Ovary (tissue), 9 donors: ENCODE results near the gene UBIAD1. TPM values are rescaled to one million over a fixed set of nuclear protein-coding genes. Genes with fewer than 3 reads are reported as not detected.

Experiments used
- DNase-seq, 5 donors: peaks; one replicate each; pipeline ENCODE4 v3.0.0-alpha.2; 2019 to 2020
- H3K27ac ChIP-seq, 2 donors: fragments of 200-600 bp; one replicate each; pipeline versions ENCODE4 v1.5.1 to v1.8.0; 2019 to 2022
- H3K27me3 ChIP-seq: fragments of 200-600 bp; one replicate; pipeline ENCODE4 v1.8.0; 2022
- H3K36me3 ChIP-seq: fragments of 200-600 bp; sonication (generic); one replicate; pipeline ENCODE4 v1.5.1; 2019
- H3K4me1 ChIP-seq: one replicate; pipeline ENCODE4 v1.8.1; 2013; ENCODE audit warnings: mild to moderate bottlenecking, moderate library complexity; ENCODE audit not compliant: insufficient read depth
- H3K4me3 ChIP-seq: fragments of 200-600 bp; sonication (generic); one replicate; pipeline ENCODE4 v1.5.1; 2017
- H3K9me3 ChIP-seq, 2 donors: fragments of 200-600 bp in 1 of 2; sonication (generic) in 1 of 2; one replicate each; pipeline versions ENCODE4 v1.5.1 to v1.8.1; 2013 to 2019; ENCODE audit warnings: mild to moderate bottlenecking in 1 of 2, moderate library complexity in 1 of 2
- CTCF ChIP-seq, 3 donors: fragments of 450-650 bp in 2 of 3; fragments of 200-600 bp in 1 of 3; IDR thresholded peaks; one replicate each; pipeline versions ENCODE4 v1.5.1 to v1.8.0; 2016 to 2022; ENCODE audit warnings: antibody characterized with exemption in 3 of 3, mild to moderate bottlenecking in 1 of 3
- EP300 ChIP-seq: sonication (generic); formaldehyde crosslinking; IDR thresholded peaks from one replicate; pipeline ENCODE4 v1.6.1; 2017; ENCODE audit warnings: antibody characterized with exemption
- POLR2A ChIP-seq: fragments of 450-650 bp; IDR thresholded peaks from one replicate; pipeline ENCODE4 v1.6.1; 2017; ENCODE audit warnings: antibody characterized with exemption, mild to moderate bottlenecking, moderate library complexity
- WGBS, 3 donors: extraction: QIAGEN DNeasy Blood & Tissue Kit in 1 of 3; methylation state at CpG; one replicate each; pipeline versions ENCODE4 v1.1.5 to v1.1.7; 2013 to 2017; 5-methylcytosine and 5-hydroxymethylcytosine counted together
- intact Hi-C, 4 donors: fragments of 100-400 bp; cut with DNase I; formaldehyde crosslinking; loops; one replicate each; pipeline versions ENCODE4 v1.11.0 to v1.15.1; 2022 to 2023
- polyA plus RNA-seq, 2 donors: library from polyadenylated mRNA; stranded (reverse); fragments of 200-250 nt in 1 of 2; fragments of 350-450 nt in 1 of 2; fragmentation: Illumina TruSeq in 1 of 2; extraction: RNeasy Lipid Tissue Mini Kit (QIAGEN cat#74804) in 1 of 2; gene quantifications; one replicate each; pipeline ENCODE4 v1.2.3, GENCODE V29; 2013 to 2014
- total RNA-seq, 7 donors: library from RNA; depleted of rRNA in 2 of 7; stranded (reverse); fragments of >200 nt in 2 of 7; fragmentation: NEBNext Ultra II Directional in 3 of 7; extraction: Animal tissue kit (Norgen Biotek cat#: 25700) in 3 of 7; gene quantifications; one replicate each; pipeline versions ENCODE4 v1.1.0 to v1.2.4, GENCODE V29; 2016 to 2023
- donor health status: DM: no; HTN: no; CAD: no; lungs with moderate emphysema.
- donor health status: DM: no; HTN: no; CAD: no.
- donor health status: Bipolar disorder and iron deficiency.
- donor health status: DM: yes; HTN: yes; CAD: no.
- donor health status: DM: no; HTN: no; CAD: no.
- donor health status: DM: yes; HTN: yes; CAD: no.

UBIAD1 gene
- total and polyA plus RNA-seq, 9 donors, result 10.1 to 26.2 (median 19.0) TPM

- Histone ChIP-seq H3K4me1 (no peaks in the 10 kb centered on the region), H3K9me3 (no peaks in the 10 kb centered on the region), H3K4me3 (no peak overlapping the region), H3K36me3 (no peaks in the 10 kb centered on the region), H3K27me3 (no peaks in the 10 kb centered on the region), H3K27ac (no peak overlapping the region)
- no peak for TF ChIP-seq POLR2A
- no peak for TF ChIP-seq CTCF (IDR thresholded peaks at IDR 0.05)
- DNase-seq, result no peak
- 85 to 92% (median 87%) methylated on average over 13 of the region's 13 CpGs for WGBS, 3 donors
- intact Hi-C loops, result no loop called here
These were observed 59.0 kb downstream of the UBIAD1 start for GRCh38 chr1:11331945-11332546.

- H3K4me1 ChIP-seq, result no peaks in the 10 kb centered on the region
- no peak overlapping the region for H3K27ac ChIP-seq
- H3K4me3 ChIP-seq, result no peak overlapping the region
- H3K27me3 ChIP-seq, result no peaks in the 10 kb centered on the region
- intact Hi-C loops, result no loop called here
- 43 to 48% (median 47%) methylated on average over 7 of the region's 7 CpGs for WGBS, 3 donors
- no peak for DNase-seq
- no peaks in the 10 kb centered on the region for H3K36me3 ChIP-seq
- H3K9me3 ChIP-seq, result no peaks in the 10 kb centered on the region
- TF ChIP-seq POLR2A (no peak), EP300 (no peak), CTCF (IDR thresholded peaks at IDR 0.05) (no peak)
These were observed 60.6 kb downstream of the UBIAD1 start for GRCh38 chr1:11333631-11334030.

- intact Hi-C loops, result no loop called here
These were observed 61.3 kb downstream of the UBIAD1 start for GRCh38 chr1:11334261-11334804.

GRCh38 chr1:11334821-11335220, 61.8 kb downstream of the UBIAD1 start:
- H3K27ac ChIP-seq, result no peak overlapping the region
- WGBS, 3 donors, result 87 to 91% (median 89%) methylated on average over 6 to 7 of the region's 7 CpGs
- no peak for DNase-seq
- TF ChIP-seq CTCF (IDR thresholded peaks at IDR 0.05), result no peak
- TF ChIP-seq EP300, result no peak
- TF ChIP-seq POLR2A, result no peak
- H3K4me3 ChIP-seq, result no peak overlapping the region
- H3K9me3 ChIP-seq, result no peaks in the 10 kb centered on the region
- H3K27me3 ChIP-seq, result no peaks in the 10 kb centered on the region
- H3K36me3 ChIP-seq, result no peaks in the 10 kb centered on the region
- no peaks in the 10 kb centered on the region for H3K4me1 ChIP-seq
- intact Hi-C loops, result no loop called here

More at GRCh38 chr1:11334261-11334804, 61.3 kb downstream of the UBIAD1 start:
- no peak for DNase-seq
- Histone ChIP-seq H3K4me1 (no peaks in the 10 kb centered on the region), H3K4me3 (no peak overlapping the region), H3K27me3 (no peaks in the 10 kb centered on the region), H3K27ac (no peak overlapping the region), H3K36me3 (no peaks in the 10 kb centered on the region), H3K9me3 (no peaks in the 10 kb centered on the region)
- 37 to 44% (median 43%) methylated on average over 13 of the region's 13 CpGs for WGBS, 3 donors
- TF ChIP-seq POLR2A, result no peak
- TF ChIP-seq CTCF (IDR thresholded peaks at IDR 0.05), result no peak
- no peak for TF ChIP-seq EP300
